SU-DHL-6 (cell line): ENCODE measurements around the gene ACTL6B.

Experiments used
- H2AFZ ChIP-seq: fragments of 200-600 bp; sonication (generic); 2 replicates; pipeline ENCODE4 v1.6.1; 2014; ENCODE audit warnings: low read depth, mild to moderate bottlenecking, moderate library complexity, mixed read lengths, antibody characterized with exemption, low read length; ENCODE audit not compliant: severe bottlenecking
- H3F3A ChIP-seq: fragments of 200-600 bp; shearing (Covaris generic); 2 replicates; pipeline ENCODE4 v1.6.0; 2016; ENCODE audit warnings: antibody characterized with exemption, mild to moderate bottlenecking; ENCODE audit not compliant: insufficient read depth
- H3K27ac ChIP-seq: fragments of 200-600 bp; sonication (generic); 2 replicates; pipeline ENCODE4 v1.5.1; 2016; ENCODE audit warnings: low read depth, mild to moderate bottlenecking, low read length, moderate library complexity, mixed read lengths
- H3K27me3 ChIP-seq: fragments of 200-600 bp; sonication (generic), shearing (Covaris generic); 2 replicates; pipeline ENCODE4 v1.6.0; 2014; ENCODE audit warnings: mild to moderate bottlenecking, low read length
- H3K36me3 ChIP-seq: fragments of 200-600 bp; sonication (generic); 2 replicates; pipeline ENCODE4 v1.6.1; 2014; ENCODE audit warnings: mild to moderate bottlenecking, low read length, mixed read lengths
- H3K4me2 ChIP-seq: fragments of 300-600, 200-600 bp; shearing (Covaris generic), sonication (generic); 2 replicates; pipeline ENCODE4 v1.6.0; 2014; ENCODE audit warnings: low read length, low read depth, mild to moderate bottlenecking; ENCODE audit not compliant: poor library complexity, severe bottlenecking
- H3K4me3 ChIP-seq: fragments of 200-600 bp; sonication (generic); 2 replicates; pipeline ENCODE4 v1.5.1; 2014; ENCODE audit warnings: antibody characterized with exemption, low read length, mild to moderate bottlenecking, mixed read lengths; ENCODE audit not compliant: insufficient read depth, poor library complexity, severe bottlenecking
- H3K79me2 ChIP-seq: fragments of 200-600 bp; sonication (generic); 2 replicates; pipeline ENCODE4 v1.6.1; 2014; ENCODE audit warnings: mild to moderate bottlenecking, low read length, moderate library complexity; ENCODE audit not compliant: insufficient read depth
- H3K9ac ChIP-seq: fragments of 200-600 bp; sonication (generic); 2 replicates; pipeline ENCODE4 v1.7.0; 2014; ENCODE audit warnings: mild to moderate bottlenecking, low read length
- H3K9me2 ChIP-seq: fragments of 200-600 bp; sonication (generic); replicated peaks from 2 replicates; pipeline ENCODE4 v1.6.1; 2014; ENCODE audit warnings: low read length; ENCODE audit not compliant: insufficient read depth
- H3K9me3 ChIP-seq: fragments of 200-600 bp; sonication (generic); 2 replicates; pipeline ENCODE4 v1.6.1; 2014; ENCODE audit warnings: low read length, mixed read lengths; ENCODE audit not compliant: insufficient read depth
- H4K20me1 ChIP-seq: fragments of 200-600 bp; sonication (generic); 2 replicates; pipeline ENCODE4 v1.6.1; 2014; ENCODE audit warnings: low read depth, mild to moderate bottlenecking, antibody characterized with exemption, low read length, moderate library complexity, mixed read lengths
- CTCF ChIP-seq: fragments of 200-600 bp; sonication (generic); IDR thresholded peaks from one replicate; pipeline ENCODE4 v1.5.1; 2017; ENCODE audit warnings: antibody characterized with exemption, mild to moderate bottlenecking, low read length, moderate library complexity; ENCODE audit not compliant: insufficient read depth, poor library complexity, severe bottlenecking
- EZH2phosphoT487 ChIP-seq: fragments of 200-600 bp; sonication (generic), shearing (Covaris generic); conservative IDR thresholded peaks from 2 replicates; pipeline ENCODE4 v1.6.1; 2018; ENCODE audit warnings: mild to moderate bottlenecking, antibody characterized with exemption, low read length, moderate library complexity, mixed read lengths

The ACTL6B gene

GRCh38 chr7:100595188-100595587 is 61.1 kb downstream of the ACTL6B start:
- no peaks in the 10 kb centered on the region for H4K20me1 ChIP-seq
- no peaks in the 10 kb centered on the region for H3F3A ChIP-seq
- H3K4me2 ChIP-seq, result no peak overlapping the region
- no peaks in the 10 kb centered on the region for H3K9me2 ChIP-seq
- TF ChIP-seq EZH2phosphoT487, result no peak
- TF ChIP-seq CTCF, result no peak
- H3K36me3 ChIP-seq, result no peaks in the 10 kb centered on the region
- no peak overlapping the region for H2AFZ ChIP-seq
- H3K4me3 ChIP-seq, result no peak overlapping the region
- no peak overlapping the region for H3K9ac ChIP-seq
- no peaks in the 10 kb centered on the region for H3K9me3 ChIP-seq
- no peaks in the 10 kb centered on the region for H3K27me3 ChIP-seq
- no peaks in the 10 kb centered on the region for H3K79me2 ChIP-seq
- H3K27ac ChIP-seq, result no peak overlapping the region
